Measurements from ENCODE around the gene TXNIP.

TXNIP gene

DNA sequence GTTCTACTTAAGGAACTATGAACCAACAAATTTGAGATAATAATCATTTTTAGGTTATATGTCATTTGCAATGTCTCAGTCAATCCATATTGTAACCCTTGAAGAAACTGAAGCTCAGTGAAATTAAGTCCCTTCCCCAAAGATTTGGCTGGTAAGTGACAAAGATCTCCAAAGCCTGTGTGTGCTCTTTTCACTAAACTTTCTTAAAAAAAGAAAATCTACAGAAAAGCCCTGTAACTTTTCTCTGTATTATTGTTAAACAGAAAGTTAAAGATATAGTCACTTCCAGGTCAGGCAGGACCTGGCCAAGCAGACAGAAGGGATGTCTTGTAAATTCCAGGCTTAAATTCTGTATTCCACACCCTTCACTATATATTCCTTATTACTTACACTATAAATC, 40.0 kb downstream of the TXNIP start:
- Histone ChIP-seq H3K4me1 (ENCODE audit: control insufficient read depth, insufficient read depth, low read length) (peaks cover 22% of the 10 kb centered on the region), H3K4me3 (ENCODE audit: low read length) (no peak overlapping the region), H3K9ac (ENCODE audit: low read length) (peak overlapping the region; percentile 11)

DNA sequence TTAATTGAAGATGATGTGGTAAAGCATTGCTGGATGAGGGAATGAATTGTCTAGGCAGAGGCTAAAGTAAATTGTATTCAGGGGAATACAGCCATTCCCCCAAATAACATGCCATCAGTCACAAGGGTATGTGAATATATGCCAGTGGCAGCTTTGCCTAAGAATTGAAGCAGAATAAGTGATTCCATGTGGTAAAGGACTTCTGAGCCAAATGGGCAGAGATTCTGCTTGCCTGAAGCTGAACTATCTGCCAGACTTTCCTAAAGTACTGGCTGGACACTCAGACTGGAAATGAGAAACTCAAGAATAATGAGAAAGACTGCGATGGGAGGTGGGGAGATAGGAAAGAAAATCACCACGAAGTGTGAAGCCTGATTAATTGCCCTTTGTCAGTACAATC, 40.9 kb downstream of the TXNIP start:
- Histone ChIP-seq H3K27me3 (ENCODE audit: control insufficient read depth, insufficient read depth, low read length) (peaks cover 15% of the 10 kb centered on the region), H3K36me3 (ENCODE audit: control insufficient read depth, insufficient read depth, low read length) (no peaks in the 10 kb centered on the region), H3K4me3 (ENCODE audit: low read length) (no peak overlapping the region), H3K9ac (ENCODE audit: low read length) (no peak overlapping the region), H3K9me3 (ENCODE audit: control insufficient read depth, low read length) (no peaks in the 10 kb centered on the region), H3K4me1 (ENCODE audit: control insufficient read depth, insufficient read depth, low read length) (peaks cover 13% of the 10 kb centered on the region)

More for the DNA sequence above, 40.0 kb downstream of the TXNIP start:
- Histone ChIP-seq H3K27me3 (ENCODE audit: control insufficient read depth, insufficient read depth, low read length) (peaks cover 24% of the 10 kb centered on the region), H3K36me3 (ENCODE audit: control insufficient read depth, insufficient read depth, low read length) (no peaks in the 10 kb centered on the region), H3K9me3 (ENCODE audit: control insufficient read depth, low read length) (no peaks in the 10 kb centered on the region)

DNA sequence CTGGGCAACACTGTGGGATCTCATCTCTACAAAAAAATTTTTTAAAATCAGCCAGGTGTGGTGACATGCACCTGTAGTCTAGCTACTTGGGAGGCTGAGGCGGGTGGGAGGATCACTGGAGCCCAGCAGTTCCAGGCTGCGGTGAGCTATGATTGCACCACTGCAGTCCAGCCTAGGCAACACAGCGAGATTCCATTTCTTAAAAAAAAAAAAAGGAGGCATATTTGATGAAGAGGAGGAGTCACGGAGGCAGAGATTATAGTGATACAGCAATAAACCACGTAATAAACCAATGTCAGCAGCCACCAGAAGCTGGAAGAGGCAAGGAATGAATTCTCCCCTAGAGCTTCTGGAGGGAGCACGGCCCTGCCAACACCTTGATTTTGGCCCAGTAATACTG, 42.5 kb downstream of the TXNIP start:
- Histone ChIP-seq H3K9me3 (ENCODE audit: control insufficient read depth, low read length) (no peaks in the 10 kb centered on the region), H3K9ac (ENCODE audit: low read length) (no peak overlapping the region), H3K27me3 (ENCODE audit: control insufficient read depth, insufficient read depth, low read length) (no peaks in the 10 kb centered on the region), H3K4me1 (ENCODE audit: control insufficient read depth, insufficient read depth, low read length) (peaks cover 13% of the 10 kb centered on the region), H3K36me3 (ENCODE audit: control insufficient read depth, insufficient read depth, low read length) (no peaks in the 10 kb centered on the region), H3K4me3 (ENCODE audit: low read length) (no peak overlapping the region)

DNA sequence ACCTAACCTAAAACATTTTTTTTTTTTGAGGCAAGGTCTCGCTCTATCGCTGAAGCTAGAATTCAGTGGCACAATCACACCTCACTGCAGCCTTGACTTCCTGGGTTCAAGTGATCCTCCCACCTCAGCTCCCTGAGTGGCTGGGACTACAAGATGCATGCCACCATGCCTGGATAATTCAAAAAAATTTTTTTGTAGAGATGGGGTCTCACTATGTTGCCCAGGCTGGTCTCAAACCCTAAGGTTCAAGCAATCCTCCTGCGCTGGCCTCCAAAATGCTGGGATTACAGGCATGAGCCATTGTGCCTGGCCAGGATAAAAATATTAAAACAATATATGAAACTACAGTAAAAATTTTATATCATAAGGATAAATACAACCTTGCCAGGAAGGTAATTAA, 43.5 kb downstream of the TXNIP start:
- H3K9me3 ChIP-seq (ENCODE audit: control insufficient read depth, low read length) = no peaks in the 10 kb centered on the region
- no peak overlapping the region for H3K4me3 ChIP-seq (ENCODE audit: low read length)
- peaks cover 13% of the 10 kb centered on the region for H3K4me1 ChIP-seq (ENCODE audit: control insufficient read depth, insufficient read depth, low read length)
- no peak overlapping the region for H3K9ac ChIP-seq (ENCODE audit: low read length)
- H3K36me3 ChIP-seq (ENCODE audit: control insufficient read depth, insufficient read depth, low read length) = no peaks in the 10 kb centered on the region
- no peaks in the 10 kb centered on the region for H3K27me3 ChIP-seq (ENCODE audit: control insufficient read depth, insufficient read depth, low read length)

DNA sequence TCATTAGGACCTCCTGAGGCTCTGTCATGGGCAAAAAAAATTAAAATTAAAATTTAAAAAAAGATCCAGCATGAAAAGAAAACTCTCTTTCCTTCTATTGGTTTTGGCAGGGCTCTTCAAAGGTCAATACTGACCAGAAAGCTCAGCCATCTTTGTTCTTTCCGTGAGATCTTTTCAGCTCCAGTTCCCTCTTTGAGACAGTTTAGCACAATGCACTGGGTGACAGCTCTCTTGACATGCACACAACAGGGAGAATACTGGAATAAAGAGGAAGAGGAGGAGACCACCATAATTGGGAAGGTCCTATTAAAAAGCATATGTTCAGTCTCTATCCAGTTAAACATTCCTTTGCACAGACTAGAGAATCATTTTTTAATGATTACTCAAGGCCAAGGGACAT, 44.9 kb downstream of the TXNIP start:
- Histone ChIP-seq H3K36me3 (ENCODE audit: control insufficient read depth, insufficient read depth, low read length) (no peaks in the 10 kb centered on the region), H3K9ac (ENCODE audit: low read length) (no peak overlapping the region), H3K4me1 (ENCODE audit: control insufficient read depth, insufficient read depth, low read length) (peaks cover 13% of the 10 kb centered on the region), H3K27me3 (ENCODE audit: control insufficient read depth, insufficient read depth, low read length) (no peaks in the 10 kb centered on the region), H3K4me3 (ENCODE audit: low read length) (no peak overlapping the region), H3K9me3 (ENCODE audit: control insufficient read depth, low read length) (no peaks in the 10 kb centered on the region)

DNA sequence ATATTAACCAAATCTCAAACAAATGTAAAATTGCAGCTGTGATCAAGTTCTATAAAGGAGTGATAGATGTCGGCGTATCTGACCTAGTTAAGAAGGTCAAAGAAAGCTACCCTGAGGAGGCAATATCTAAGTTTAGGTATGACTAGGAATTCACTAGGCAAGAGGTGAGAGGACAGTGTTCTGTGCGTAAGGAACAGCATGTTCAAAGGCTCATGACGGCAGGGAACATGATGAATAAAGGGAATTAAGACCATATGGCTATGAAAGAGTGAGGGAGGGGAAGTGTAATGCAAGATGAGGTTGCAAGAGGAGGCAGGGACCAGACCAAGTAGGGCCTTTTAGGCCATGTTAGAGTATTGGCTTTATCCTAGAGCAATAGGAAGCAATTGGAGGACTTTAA, 47.2 kb downstream of the TXNIP start:
- H3K4me1 ChIP-seq (ENCODE audit: control insufficient read depth, insufficient read depth, low read length) = no peaks in the 10 kb centered on the region
- no peaks in the 10 kb centered on the region for H3K9me3 ChIP-seq (ENCODE audit: control insufficient read depth, low read length)
- no peaks in the 10 kb centered on the region for H3K27me3 ChIP-seq (ENCODE audit: control insufficient read depth, insufficient read depth, low read length)
- no peak overlapping the region for H3K9ac ChIP-seq (ENCODE audit: low read length)
- no peak overlapping the region for H3K4me3 ChIP-seq (ENCODE audit: low read length)
- H3K36me3 ChIP-seq (ENCODE audit: control insufficient read depth, insufficient read depth, low read length) = no peaks in the 10 kb centered on the region

DNA sequence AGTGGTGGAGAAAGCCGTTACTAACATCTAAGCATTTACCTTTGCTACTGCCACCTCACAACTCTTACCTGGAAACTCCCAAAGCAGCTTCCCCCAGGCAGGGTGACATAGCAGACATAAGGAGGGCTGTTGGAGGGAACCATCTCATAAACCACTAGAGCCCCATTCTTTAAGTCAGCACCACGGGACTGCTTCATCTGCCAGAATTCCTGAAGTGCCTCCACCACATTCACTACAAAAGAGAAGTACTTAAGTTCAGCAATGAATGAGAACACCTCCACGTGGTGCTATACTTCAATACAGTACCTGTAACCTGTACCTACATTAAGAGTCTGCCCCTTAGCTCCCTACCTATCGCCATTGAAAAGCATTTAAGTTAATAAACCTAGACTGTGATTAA, 48.8 kb downstream of the TXNIP start:
- no peaks in the 10 kb centered on the region for H3K36me3 ChIP-seq (ENCODE audit: control insufficient read depth, insufficient read depth, low read length)
- no peak overlapping the region for H3K4me3 ChIP-seq (ENCODE audit: low read length)
- H3K9me3 ChIP-seq (ENCODE audit: control insufficient read depth, low read length) = no peaks in the 10 kb centered on the region
- H3K4me1 ChIP-seq (ENCODE audit: control insufficient read depth, insufficient read depth, low read length) = no peaks in the 10 kb centered on the region
- no peaks in the 10 kb centered on the region for H3K27me3 ChIP-seq (ENCODE audit: control insufficient read depth, insufficient read depth, low read length)
- no peak overlapping the region for H3K9ac ChIP-seq (ENCODE audit: low read length)

DNA sequence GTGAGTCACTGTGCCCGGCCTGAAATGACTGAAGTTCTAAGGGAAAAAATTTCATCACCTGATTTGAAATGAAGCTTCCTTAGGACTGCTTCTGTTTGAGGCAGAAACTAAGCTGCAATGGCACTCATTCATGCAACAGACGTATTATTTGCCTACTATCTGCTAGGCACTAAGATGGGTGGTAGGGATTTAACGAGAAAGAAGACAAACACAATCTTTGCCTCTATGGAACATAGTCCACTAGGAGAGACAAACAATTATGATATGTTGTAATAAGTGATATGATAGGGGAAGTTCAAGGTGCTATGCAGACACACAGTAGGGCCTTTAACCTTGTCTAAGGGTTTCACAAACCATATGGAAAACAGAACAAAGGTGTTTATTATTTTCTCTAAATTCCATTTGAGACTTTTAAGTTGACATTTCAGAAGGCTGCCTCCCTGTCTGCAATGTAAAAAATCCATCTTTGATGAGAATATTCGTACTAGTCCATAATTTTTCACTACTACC, 49.8 kb downstream of the TXNIP start:
- H3K4me3 ChIP-seq (ENCODE audit: low read length) = no peak overlapping the region
- H3K27me3 ChIP-seq (ENCODE audit: control insufficient read depth, insufficient read depth, low read length) = no peaks in the 10 kb centered on the region
- H3K9ac ChIP-seq (ENCODE audit: low read length) = no peak overlapping the region
- no peaks in the 10 kb centered on the region for H3K4me1 ChIP-seq (ENCODE audit: control insufficient read depth, insufficient read depth, low read length)
- H3K9me3 ChIP-seq (ENCODE audit: control insufficient read depth, low read length) = no peaks in the 10 kb centered on the region
- no peaks in the 10 kb centered on the region for H3K36me3 ChIP-seq (ENCODE audit: control insufficient read depth, insufficient read depth, low read length)

DNA sequence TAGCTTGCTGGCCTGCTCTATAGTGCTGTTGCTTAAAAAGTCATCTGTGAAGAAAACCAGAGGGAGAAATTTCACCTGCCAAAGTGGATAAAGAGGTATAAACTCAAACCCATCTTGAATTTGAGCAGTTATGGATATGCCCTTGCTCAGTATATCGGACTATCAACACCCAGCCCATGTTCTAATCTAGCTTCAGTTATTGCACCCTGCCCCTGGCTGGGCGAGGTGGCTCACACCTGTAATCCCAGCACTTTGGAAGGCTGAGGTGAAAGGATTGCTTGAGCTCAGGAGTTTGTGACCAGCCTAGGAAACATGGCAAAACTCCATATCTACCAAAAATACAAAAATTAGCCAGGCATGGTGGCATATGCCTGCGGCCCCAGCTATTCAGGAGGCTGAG, 51.8 kb downstream of the TXNIP start:
- Histone ChIP-seq H3K4me1 (ENCODE audit: control insufficient read depth, insufficient read depth, low read length) (no peaks in the 10 kb centered on the region), H3K9ac (ENCODE audit: low read length) (no peak overlapping the region), H3K9me3 (ENCODE audit: control insufficient read depth, low read length) (no peaks in the 10 kb centered on the region), H3K36me3 (ENCODE audit: control insufficient read depth, insufficient read depth, low read length) (no peaks in the 10 kb centered on the region), H3K27me3 (ENCODE audit: control insufficient read depth, insufficient read depth, low read length) (no peaks in the 10 kb centered on the region), H3K4me3 (ENCODE audit: low read length) (no peak overlapping the region)

DNA sequence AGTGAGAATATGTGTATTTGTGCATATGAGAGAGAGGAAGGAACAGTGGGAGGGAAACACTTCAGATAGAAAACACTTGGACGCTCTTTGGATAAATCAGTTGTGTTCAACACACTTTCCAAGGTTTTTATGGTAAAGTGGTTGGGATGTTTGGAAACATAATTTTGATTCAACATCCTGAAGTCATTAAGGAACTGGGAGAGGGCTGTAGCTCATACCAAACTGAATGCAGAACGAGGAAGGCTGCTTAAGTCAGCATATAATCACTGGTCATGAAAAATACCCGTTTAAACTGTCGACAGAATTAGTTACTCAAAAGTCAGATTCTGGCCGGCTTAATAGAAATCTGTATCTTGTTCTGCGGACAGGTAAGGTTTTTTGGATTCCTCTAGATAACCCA, 53.5 kb downstream of the TXNIP start:
- H3K27me3 ChIP-seq (ENCODE audit: control insufficient read depth, insufficient read depth, low read length) = no peaks in the 10 kb centered on the region
- no peak overlapping the region for H3K9ac ChIP-seq (ENCODE audit: low read length)
- no peak overlapping the region for H3K4me3 ChIP-seq (ENCODE audit: low read length)
- H3K9me3 ChIP-seq (ENCODE audit: control insufficient read depth, low read length) = no peaks in the 10 kb centered on the region
- no peaks in the 10 kb centered on the region for H3K4me1 ChIP-seq (ENCODE audit: control insufficient read depth, insufficient read depth, low read length)
- no peaks in the 10 kb centered on the region for H3K36me3 ChIP-seq (ENCODE audit: control insufficient read depth, insufficient read depth, low read length)

Data from mucosa of stomach (tissue), 1 donor.